Measurements from ENCODE around the gene MECP2. TPM values are rescaled to one million over a fixed set of nuclear protein-coding genes. Genes with fewer than 3 reads are reported as not detected.
A peak's percentile ranks its signal among the peaks of the same experiment; 100 is the strongest.

MECP2 gene
- total and polyA plus RNA-seq, 4 experiments from 2014 or later = 9.5 to 108 (median 65.0) TPM

GRCh38 chrX:154125391-154126040 lies 28.0 kb upstream of the MECP2 start:
- Histone ChIP-seq H3K27me3 (ENCODE audit: insufficient read depth, low read length) (no peaks in the 10 kb centered on the region), H3K27ac (ENCODE audit: low read depth, low read length) (no peak overlapping the region), H3K4me3 (ENCODE audit: low read length in 2 of 2) (no peak overlapping the region), H3K4me1 (ENCODE audit: insufficient read depth, low read length) (peaks cover 37% of the 10 kb centered on the region), H3K36me3 (ENCODE audit: insufficient read depth, low read length) (no peaks in the 10 kb centered on the region), H3K9me3 (ENCODE audit: control insufficient read depth in 1 of 2, low read length in 2 of 2) (no peaks in the 10 kb centered on the region)
- no peaks in the 10 kb centered on the region for H3K27me3 Mint-ChIP-seq
- peaks cover 11 to 46% (median 20%) of the 10 kb centered on the region in 4 donors for H3K4me1 Mint-ChIP-seq
- CTCF ChIA-PET (ENCODE audit: partially characterized antibody) = interaction anchor here (4.5 kb wide), 1 partner anchor 10 kb away, joined by 31 read pairs; no protein-coding TSS in a partner anchor
- no peak for DNase-seq
- H3K36me3 Mint-ChIP-seq = peaks cover 0 to under 1% of the 10 kb centered on the region in 2 donors
- H3K9me3 Mint-ChIP-seq = peaks cover 0 to 3% (median under 1%) of the 10 kb centered on the region in 8 donors
- POLR2A ChIA-PET (ENCODE audit: partially characterized antibody) = interaction anchor here (0.6 to 6.7 kb wide), 3 partner anchors 9 to 154 kb away, joined by 3 to 50 read pairs (median 3); partner anchors contain the start of genes HCFC1 and TMEM187
- intact Hi-C loops (cut with micrococcal nuclease) = no loop called here
- H3K27ac Mint-ChIP-seq = peak overlapping the region in 1 of 7 donors; percentile 53
- no peak overlapping the region for H3K4me3 Mint-ChIP-seq

DNA sequence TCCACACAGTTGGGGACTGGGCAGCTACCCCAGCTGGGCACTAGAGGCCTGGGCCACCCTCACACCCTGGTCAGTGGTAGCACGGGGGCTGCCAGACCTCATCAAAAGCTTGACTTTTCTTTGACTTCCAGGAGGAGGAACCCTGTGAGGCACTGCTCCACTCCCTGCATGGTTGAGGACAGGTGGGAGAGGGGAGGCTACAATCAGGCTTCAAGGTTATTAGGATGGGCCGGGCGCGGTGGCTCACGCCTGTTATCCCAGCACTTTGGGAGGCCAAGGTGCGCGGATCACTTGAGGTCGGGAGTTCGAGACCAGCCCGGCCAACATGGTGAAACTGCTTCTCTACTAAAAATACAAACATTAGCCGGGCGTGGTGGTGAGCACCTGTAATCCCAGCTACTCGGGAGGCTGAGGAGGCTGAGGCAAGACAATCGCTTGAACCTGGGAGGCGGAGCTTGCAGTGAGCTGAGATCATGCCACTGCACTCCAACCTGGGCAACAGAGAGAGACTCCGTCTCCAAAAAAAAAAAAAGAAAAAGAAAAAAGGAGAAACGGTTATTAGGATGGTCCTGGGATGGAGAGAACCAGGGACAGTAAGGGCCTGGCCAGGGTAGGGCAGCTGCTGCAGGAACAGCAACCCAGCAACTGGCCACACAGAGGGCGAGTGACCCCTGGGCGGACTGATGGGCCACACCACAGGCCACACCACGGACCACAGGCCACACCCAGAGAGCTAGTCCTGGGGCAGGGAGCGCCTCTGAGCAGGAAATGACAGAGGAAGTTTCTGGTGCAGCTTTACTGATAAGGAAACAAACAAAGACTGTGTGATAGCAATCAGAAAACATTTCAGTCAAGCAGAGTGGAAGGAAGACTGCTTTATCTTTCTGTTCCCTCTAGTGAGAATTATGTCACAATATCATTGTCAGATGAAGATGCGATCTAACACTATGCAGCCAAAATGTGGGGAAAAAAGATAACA lies 26.0 kb upstream of the MECP2 start:
- Histone ChIP-seq H3K4me3 (ENCODE audit: low read length in 2 of 2) (no peak overlapping the region), H3K4me1 (ENCODE audit: insufficient read depth, low read length) (peaks cover 37% of the 10 kb centered on the region), H3K27ac (ENCODE audit: low read depth, low read length) (no peak overlapping the region), H3K9me3 (ENCODE audit: control insufficient read depth in 1 of 2, low read length in 2 of 2) (no peaks in the 10 kb centered on the region), H3K36me3 (ENCODE audit: insufficient read depth, low read length) (no peaks in the 10 kb centered on the region), H3K27me3 (ENCODE audit: insufficient read depth, low read length) (no peaks in the 10 kb centered on the region)
- peak overlapping the region; percentile 19 to 86 (median 73) for H3K27ac Mint-ChIP-seq
- peaks cover 11 to 46% (median 20%) of the 10 kb centered on the region in 4 donors for H3K4me1 Mint-ChIP-seq
- H3K9me3 Mint-ChIP-seq = peaks cover 0 to 7% (median 4%) of the 10 kb centered on the region in 8 donors
- no peaks in the 10 kb centered on the region for H3K27me3 Mint-ChIP-seq
- peak overlapping the region; percentile 33 to 79 (median 66) for H3K4me3 Mint-ChIP-seq
- ChIA-PET CTCF (ENCODE audit: partially characterized antibody) (interaction anchor here (0.9 to 4.5 kb wide), 5 partner anchors 12 to 185 kb away, joined by 3 to 31 read pairs (median 4); no protein-coding TSS in a partner anchor), POLR2A (ENCODE audit: partially characterized antibody) (interaction anchor here (0.5 to 6.7 kb wide), 13 partner anchors 9 to 185 kb away, joined by 3 to 50 read pairs (median 4); partner anchors contain the start of genes MECP2 and TMEM187)
- intact Hi-C loops (cut with micrococcal nuclease) = no loop called here
- peak; percentile 48 to 64 (median 58) for DNase-seq
- peaks cover 0 to 6% of the 10 kb centered on the region in 2 donors for H3K36me3 Mint-ChIP-seq

DNA sequence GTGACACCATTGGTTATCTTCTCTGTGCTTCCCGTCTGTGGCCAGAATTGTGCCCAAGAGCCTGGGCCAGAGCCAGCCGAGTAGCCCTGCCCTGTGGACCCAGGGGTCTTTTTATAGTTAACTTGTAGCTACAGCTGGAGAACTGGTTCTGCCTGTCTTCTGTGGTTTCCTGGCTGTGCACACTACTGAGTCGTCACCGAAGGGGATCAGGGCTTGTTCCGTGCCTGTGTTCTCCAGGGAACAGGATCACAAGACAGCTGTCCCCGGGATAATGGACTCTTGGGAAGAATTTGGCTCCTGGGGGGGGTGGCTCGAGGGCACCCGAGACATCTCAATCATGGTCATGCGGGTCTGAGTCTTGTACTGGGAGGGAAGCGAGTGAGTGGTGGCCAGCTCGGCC lies 24.4 kb upstream of the MECP2 start:
- H3K36me3 ChIP-seq (ENCODE audit: insufficient read depth, low read length) = no peaks in the 10 kb centered on the region
- H3K4me1 ChIP-seq (ENCODE audit: insufficient read depth, low read length) = peaks cover 37% of the 10 kb centered on the region
- H3K36me3 Mint-ChIP-seq = peaks cover 0 to 6% of the 10 kb centered on the region in 2 donors
- peak overlapping the region in 1 of 8 donors; percentile 36 for H3K4me3 Mint-ChIP-seq
- no peak overlapping the region for H3K27ac ChIP-seq (ENCODE audit: low read depth, low read length)
- H3K9me3 ChIP-seq (ENCODE audit: control insufficient read depth in 1 of 2, low read length in 2 of 2) = no peaks in the 10 kb centered on the region
- no peak for DNase-seq
- H3K9me3 Mint-ChIP-seq = peaks cover 0 to 10% (median 4%) of the 10 kb centered on the region in 8 donors
- CTCF ChIA-PET (ENCODE audit: partially characterized antibody) = interaction anchor here (4.5 kb wide), 1 partner anchor 14 kb away, joined by 31 read pairs; no protein-coding TSS in a partner anchor
- no peaks in the 10 kb centered on the region for H3K27me3 Mint-ChIP-seq
- H3K27ac Mint-ChIP-seq = peak overlapping the region in 3 of 7 donors; percentile 7 to 86 (median 81)
- POLR2A ChIA-PET (ENCODE audit: partially characterized antibody) = interaction anchor here (2.0 to 6.7 kb wide), 2 partner anchors 13 to 27 kb away, joined by 6 to 50 read pairs; no protein-coding TSS in a partner anchor
- no peaks in the 10 kb centered on the region for H3K27me3 ChIP-seq (ENCODE audit: insufficient read depth, low read length)
- intact Hi-C loops (cut with micrococcal nuclease) = no loop called here
- no peak overlapping the region for H3K4me3 ChIP-seq (ENCODE audit: low read length in 2 of 2)
- peaks cover 11 to 46% (median 20%) of the 10 kb centered on the region in 4 donors for H3K4me1 Mint-ChIP-seq

GRCh38 chrX:154121207-154121606 lies 23.7 kb upstream of the MECP2 start:
- POLR2A ChIA-PET (ENCODE audit: partially characterized antibody) = interaction anchor here (2.0 to 6.7 kb wide), 2 partner anchors 14 to 26 kb away, joined by 6 to 50 read pairs; no protein-coding TSS in a partner anchor
- Mint-ChIP-seq H3K27me3 (no peaks in the 10 kb centered on the region), H3K4me3 (no peak overlapping the region)

GRCh38 chrX:154120567-154120966 lies 23.1 kb upstream of the MECP2 start:
- intact Hi-C loops (cut with micrococcal nuclease) = no loop called here
- H3K4me1 Mint-ChIP-seq = peaks cover 12 to 36% (median 21%) of the 10 kb centered on the region in 4 donors
- CTCF ChIA-PET (ENCODE audit: partially characterized antibody) = no interaction called here
- peaks cover 0 to 10% (median 4%) of the 10 kb centered on the region in 8 donors for H3K9me3 Mint-ChIP-seq
- H3K36me3 ChIP-seq (ENCODE audit: insufficient read depth, low read length) = no peaks in the 10 kb centered on the region
- H3K27me3 Mint-ChIP-seq = no peaks in the 10 kb centered on the region
- H3K27ac Mint-ChIP-seq = peak overlapping the region in 1 of 7 donors; percentile 84
- no peak overlapping the region for H3K27ac ChIP-seq (ENCODE audit: low read depth, low read length)
- no peak overlapping the region for H3K4me3 Mint-ChIP-seq
- H3K27me3 ChIP-seq (ENCODE audit: insufficient read depth, low read length) = no peaks in the 10 kb centered on the region
- no peaks in the 10 kb centered on the region for H3K9me3 ChIP-seq (ENCODE audit: control insufficient read depth in 1 of 2, low read length in 2 of 2)
- no peak overlapping the region for H3K4me3 ChIP-seq (ENCODE audit: low read length in 2 of 2)
- no peak for DNase-seq
- peaks cover 33% of the 10 kb centered on the region for H3K4me1 ChIP-seq (ENCODE audit: insufficient read depth, low read length)
- H3K36me3 Mint-ChIP-seq = peaks cover 0 to 6% of the 10 kb centered on the region in 2 donors
- POLR2A ChIA-PET (ENCODE audit: partially characterized antibody) = interaction anchor here (6.7 kb wide), 1 partner anchor 15 kb away, joined by 50 read pairs; no protein-coding TSS in a partner anchor

More at GRCh38 chrX:154121207-154121606, 23.7 kb upstream of the MECP2 start:
- Histone ChIP-seq H3K36me3 (ENCODE audit: insufficient read depth, low read length) (no peaks in the 10 kb centered on the region), H3K27me3 (ENCODE audit: insufficient read depth, low read length) (no peaks in the 10 kb centered on the region), H3K4me1 (ENCODE audit: insufficient read depth, low read length) (peaks cover 37% of the 10 kb centered on the region), H3K9me3 (ENCODE audit: control insufficient read depth in 1 of 2, low read length in 2 of 2) (no peaks in the 10 kb centered on the region), H3K4me3 (ENCODE audit: low read length in 2 of 2) (no peak overlapping the region), H3K27ac (ENCODE audit: low read depth, low read length) (no peak overlapping the region)
- Mint-ChIP-seq H3K36me3 (peaks cover 0 to 6% of the 10 kb centered on the region in 2 donors), H3K27ac (peak overlapping the region in 3 of 7 donors; percentile 40 to 57 (median 46)), H3K4me1 (peaks cover 12 to 41% (median 20%) of the 10 kb centered on the region in 4 donors), H3K9me3 (peaks cover 0 to 10% (median 4%) of the 10 kb centered on the region in 8 donors)
- no peak for DNase-seq
- intact Hi-C loops (cut with micrococcal nuclease) = no loop called here
- CTCF ChIA-PET (ENCODE audit: partially characterized antibody) = no interaction called here

GRCh38 chrX:154117566-154117965 lies 20.0 kb upstream of the MECP2 start:
- H3K27me3 Mint-ChIP-seq = no peaks in the 10 kb centered on the region
- H3K4me1 Mint-ChIP-seq = peaks cover 3 to 16% (median 10%) of the 10 kb centered on the region in 4 donors
- H3K27ac ChIP-seq (ENCODE audit: low read depth, low read length) = no peak overlapping the region
- peaks cover 5% of the 10 kb centered on the region for H3K4me1 ChIP-seq (ENCODE audit: insufficient read depth, low read length)
- H3K4me3 Mint-ChIP-seq = no peak overlapping the region
- no peak for DNase-seq
- H3K36me3 Mint-ChIP-seq = peaks cover 0 to 6% of the 10 kb centered on the region in 2 donors
- H3K36me3 ChIP-seq (ENCODE audit: insufficient read depth, low read length) = no peaks in the 10 kb centered on the region
- no peak overlapping the region for H3K4me3 ChIP-seq (ENCODE audit: low read length in 2 of 2)
- H3K27me3 ChIP-seq (ENCODE audit: insufficient read depth, low read length) = no peaks in the 10 kb centered on the region
- peak overlapping the region in 1 of 7 donors; percentile 48 for H3K27ac Mint-ChIP-seq
- peaks cover 0 to 10% (median 4%) of the 10 kb centered on the region in 8 donors for H3K9me3 Mint-ChIP-seq
- ChIA-PET POLR2A (ENCODE audit: partially characterized antibody) (no interaction called here), CTCF (ENCODE audit: partially characterized antibody) (interaction anchor here (0.5 to 1.1 kb wide), 2 partner anchors 17 to 65 kb away, joined by 3 read pairs; no protein-coding TSS in a partner anchor)
- H3K9me3 ChIP-seq (ENCODE audit: control insufficient read depth in 1 of 2, low read length in 2 of 2) = no peaks in the 10 kb centered on the region
- intact Hi-C loops (cut with micrococcal nuclease) = no loop called here

Data from CD4-positive, alpha-beta memory T cell (primary cell).